ENCODE data around the gene SLC35G2. TPM values are rescaled to one million over a fixed set of nuclear protein-coding genes. Genes with fewer than 3 reads are reported as not detected.

SLC35G2 gene
- total and polyA plus RNA-seq, 2 of the 4 experiments (the other 2 are of a cell fraction): 6.6 to 7.0 TPM

- Histone ChIP-seq H2BK15ac (ENCODE audit: low read depth, low read length) (no peak overlapping the region), H2BK5ac (ENCODE audit: low read depth, low read length, poor library complexity, severe bottlenecking) (no peak overlapping the region), H3K36me3 (ENCODE audit: control insufficient read depth, insufficient read depth, low read length) (peaks cover 6% of the 10 kb centered on the region; the same call in 1 of the 2 replicates), H3K9me1 (ENCODE audit: insufficient read depth, low read length) (peaks cover 9% of the 10 kb centered on the region), H3K27ac (ENCODE audit: insufficient read depth, low read length) (no peak overlapping the region), H3K14ac (replicated peaks; ENCODE audit: low read depth, low read length) (0 out of 2 replicates have a peak overlapping the region, but pooled peaks have one; percentile 19), H2BK20ac (ENCODE audit: low read depth, low read length) (no peak overlapping the region), H4K91ac (ENCODE audit: insufficient read depth, low read depth, low read length) (no peak overlapping the region), H3K4ac (ENCODE audit: low read depth, low read length) (no peak overlapping the region), H4K5ac (ENCODE audit: low read depth, low read length) (no peak overlapping the region), H2BK120ac (ENCODE audit: low read depth, low read length) (no peak overlapping the region), H3K4me2 (ENCODE audit: low read depth, low read length) (no peak overlapping the region), H3K23ac (ENCODE audit: low read depth, low read length) (no peak overlapping the region), H3K4me1 (ENCODE audit: control insufficient read depth, insufficient read depth, low read length) (peaks cover 7% of the 10 kb centered on the region), H3K9me3 (ENCODE audit: control insufficient read depth, insufficient read depth, low read length) (no peaks in the 10 kb centered on the region), H3K56ac (ENCODE audit: extremely low read depth, insufficient read depth, low read length) (no peak overlapping the region), H3K27me3 (ENCODE audit: control insufficient read depth, insufficient read depth, low read length) (no peaks in the 10 kb centered on the region), H2AFZ (replicated peaks; ENCODE audit: low read length, poor library complexity) (no peak overlapping the region), H3K79me1 (ENCODE audit: low read depth in 1 of 2, low read length in 2 of 2) (peaks cover 32 to 53% of the 10 kb centered on the region in 2 experiments), H2AK5ac (ENCODE audit: low read depth, low read length) (no peak overlapping the region), H3K9ac (ENCODE audit: low read depth, low read length) (no peak overlapping the region), H3K18ac (ENCODE audit: low read depth, low read length) (no peak overlapping the region), H3K4me3 (ENCODE audit: insufficient read depth, low read depth, low read length) (no peak overlapping the region), H4K20me1 (ENCODE audit: insufficient read depth, low read length) (no peaks in the 10 kb centered on the region), H4K8ac (ENCODE audit: low read depth in 2 of 2, low read length in 2 of 2) (no peak overlapping the region), H2AK9ac (replicated peaks; ENCODE audit: low read depth, low read length, poor library complexity) (no peak overlapping the region)
- in situ Hi-C loops (cut with MboI; ENCODE audit: low sequenced_read_pairs) (no loop called here), dilution Hi-C loops (cut with HindIII; ENCODE audit: low sequenced_read_pairs, unreplicated experiment) (no loop called here), intact Hi-C loops (cut with micrococcal nuclease) (no loop called here)
- BruUV-seq (replicated peaks): no TSS peak
- DNase-seq: no peak
- no peak for ATAC-seq (ENCODE audit: low read depth)
- POLR2A ChIA-PET (ENCODE audit: unreplicated experiment): no interaction called here
- CTCF ChIA-PET: interaction anchor here (1.1 kb wide), 1 partner anchor 106 kb away, joined by 4 read pairs; no protein-coding TSS in a partner anchor
- no peak for TF ChIP-seq CEBPB (IDR thresholded peaks at IDR 0.05; ENCODE audit: low read depth, low read length)
- TF ChIP-seq RCOR1 (IDR thresholded peaks at IDR 0.05; ENCODE audit: insufficient replicate concordance, low read length): no peak
- TF ChIP-seq MXI1 (IDR thresholded peaks at IDR 0.05; ENCODE audit: borderline replicate concordance, low read depth, low read length): no peak
- no peak for TF ChIP-seq USF2 (IDR thresholded peaks at IDR 0.05; ENCODE audit: low read depth, low read length)
- TF ChIP-seq CHD1 (IDR thresholded peaks at IDR 0.05; ENCODE audit: low read depth, low read length): no peak
- TF ChIP-seq SMC3 (IDR thresholded peaks at IDR 0.05; ENCODE audit: low read depth, low read length): no peak
These were observed 39.5 kb downstream of the SLC35G2 start for GRCh38 chr3:136858381-136858780.

Measured in IMR-90 (cell line).